ENCODE data around the gene LIPG. TPM values are rescaled to one million over a fixed set of nuclear protein-coding genes. Genes with fewer than 3 reads are reported as not detected.
"Not testable (repeated sequence)": the region's sequence is repeated elsewhere in the genome, so short reads cannot be mapped to it uniquely, and the experiment has no call there.

Gene LIPG
- total and polyA plus RNA-seq, 2 experiments from 2014 or later, result 43.4 to 85.2 TPM

- no peak overlapping the region for H3K4me3 ChIP-seq
- no peaks in the 10 kb centered on the region for H3K9me2 ChIP-seq (replicated peaks; ENCODE audit: insufficient read depth)
- H3K27me3 ChIP-seq, result no peaks in the 10 kb centered on the region
- TF ChIP-seq EZH2 (IDR thresholded peaks at IDR 0.05; ENCODE audit: borderline replicate concordance) (no peak), EZH2phosphoT487 (IDR thresholded peaks at IDR 0.05; ENCODE audit: low read depth, severe bottlenecking, unreplicated experiment) (no peak), CTCF (IDR thresholded peaks at IDR 0.05; ENCODE audit: poor library complexity) (no peak)
- DNase-seq (ENCODE audit: low spot score), result no peak
- WGBS (ENCODE audit: low lambda C conversion rate, missing lambda C conversion rate), result 75% methylated on average over 2 of the region's 2 CpGs
- H3K4me1 ChIP-seq (ENCODE audit: insufficient read depth), result no peaks in the 10 kb centered on the region
- H3K36me3 ChIP-seq (replicated peaks; ENCODE audit: insufficient read depth, low read depth), result no peaks in the 10 kb centered on the region
- no peak overlapping the region for H2AFZ ChIP-seq
- H3K9me3 ChIP-seq (ENCODE audit: low read depth), result no peaks in the 10 kb centered on the region
- no peak overlapping the region for H3K4me2 ChIP-seq
- no peaks in the 10 kb centered on the region for H4K20me1 ChIP-seq (ENCODE audit: insufficient read depth, poor library complexity, severe bottlenecking)
- H3K27ac ChIP-seq, result no peak overlapping the region
- no peaks in the 10 kb centered on the region for H3K79me2 ChIP-seq
These were observed 41.2 kb upstream of the LIPG start for GRCh38 chr18:49520661-49521145.

- H3K9me2 ChIP-seq (replicated peaks; ENCODE audit: insufficient read depth), result no peaks in the 10 kb centered on the region
- no peaks in the 10 kb centered on the region for H3K36me3 ChIP-seq (replicated peaks; ENCODE audit: insufficient read depth, low read depth)
- no peaks in the 10 kb centered on the region for H3K9me3 ChIP-seq (ENCODE audit: low read depth)
- WGBS (ENCODE audit: low lambda C conversion rate, missing lambda C conversion rate), result 84% methylated on average over 7 of the region's 7 CpGs
- H3K4me1 ChIP-seq (ENCODE audit: insufficient read depth), result no peaks in the 10 kb centered on the region
- H2AFZ ChIP-seq, result no peak overlapping the region
- no peaks in the 10 kb centered on the region for H4K20me1 ChIP-seq (ENCODE audit: insufficient read depth, poor library complexity, severe bottlenecking)
- H3K4me2 ChIP-seq, result no peak overlapping the region
- no peak for DNase-seq (ENCODE audit: low spot score)
- H3K27me3 ChIP-seq, result no peaks in the 10 kb centered on the region
- TF ChIP-seq CTCF (IDR thresholded peaks at IDR 0.05; ENCODE audit: poor library complexity), result no peak
- H3K4me3 ChIP-seq, result no peak overlapping the region
- H3K27ac ChIP-seq, result no peak overlapping the region
- H3K79me2 ChIP-seq, result no peaks in the 10 kb centered on the region
These were observed 40.5 kb upstream of the LIPG start for GRCh38 chr18:49521216-49521835.

GRCh38 chr18:49523580-49524093 is 38.2 kb upstream of the LIPG start:
- 94% methylated on average over 7 of the region's 7 CpGs for WGBS (ENCODE audit: low lambda C conversion rate, missing lambda C conversion rate)
- not testable (repeated sequence) for H3K9me3 ChIP-seq (ENCODE audit: low read depth); H3K4me2 ChIP-seq; H3K27me3 ChIP-seq; H4K20me1 ChIP-seq (ENCODE audit: insufficient read depth, poor library complexity, severe bottlenecking); H2AFZ ChIP-seq; H3K9me2 ChIP-seq (replicated peaks; ENCODE audit: insufficient read depth); DNase-seq (ENCODE audit: low spot score); H3K4me3 ChIP-seq; H3K79me2 ChIP-seq; H3K27ac ChIP-seq; H3K4me1 ChIP-seq (ENCODE audit: insufficient read depth); H3K36me3 ChIP-seq (replicated peaks; ENCODE audit: insufficient read depth, low read depth)

GRCh38 chr18:49524349-49524748 is 37.5 kb upstream of the LIPG start:
- TF ChIP-seq EZH2 (IDR thresholded peaks at IDR 0.05; ENCODE audit: borderline replicate concordance), result no peak
- no peak for TF ChIP-seq CTCF (IDR thresholded peaks at IDR 0.05; ENCODE audit: poor library complexity)
- TF ChIP-seq EZH2phosphoT487 (IDR thresholded peaks at IDR 0.05; ENCODE audit: low read depth, severe bottlenecking, unreplicated experiment), result no peak
- DNase-seq (ENCODE audit: low spot score), result no peak
- Histone ChIP-seq H3K27me3 (no peaks in the 10 kb centered on the region), H3K4me3 (no peak overlapping the region), H3K27ac (no peak overlapping the region), H3K4me1 (ENCODE audit: insufficient read depth) (peaks cover 9% of the 10 kb centered on the region), H3K79me2 (no peaks in the 10 kb centered on the region), H3K9me2 (replicated peaks; ENCODE audit: insufficient read depth) (no peaks in the 10 kb centered on the region), H2AFZ (no peak overlapping the region), H3K4me2 (no peak overlapping the region), H3K9me3 (ENCODE audit: low read depth) (no peaks in the 10 kb centered on the region), H3K36me3 (replicated peaks; ENCODE audit: insufficient read depth, low read depth) (no peaks in the 10 kb centered on the region), H4K20me1 (ENCODE audit: insufficient read depth, poor library complexity, severe bottlenecking) (no peaks in the 10 kb centered on the region)
- 73% methylated on average over 2 of the region's 2 CpGs for WGBS (ENCODE audit: low lambda C conversion rate, missing lambda C conversion rate)
